GM19452 (cell line): Measurements from ENCODE around the gene SBDS.

Experiments used
- ATAC-seq: cut with Tn5 transposase; IDR thresholded peaks from one replicate; pipeline ENCODE4 v1.9.1; 2021; ENCODE audit not compliant: unreplicated experiment

The SBDS gene

DNA sequence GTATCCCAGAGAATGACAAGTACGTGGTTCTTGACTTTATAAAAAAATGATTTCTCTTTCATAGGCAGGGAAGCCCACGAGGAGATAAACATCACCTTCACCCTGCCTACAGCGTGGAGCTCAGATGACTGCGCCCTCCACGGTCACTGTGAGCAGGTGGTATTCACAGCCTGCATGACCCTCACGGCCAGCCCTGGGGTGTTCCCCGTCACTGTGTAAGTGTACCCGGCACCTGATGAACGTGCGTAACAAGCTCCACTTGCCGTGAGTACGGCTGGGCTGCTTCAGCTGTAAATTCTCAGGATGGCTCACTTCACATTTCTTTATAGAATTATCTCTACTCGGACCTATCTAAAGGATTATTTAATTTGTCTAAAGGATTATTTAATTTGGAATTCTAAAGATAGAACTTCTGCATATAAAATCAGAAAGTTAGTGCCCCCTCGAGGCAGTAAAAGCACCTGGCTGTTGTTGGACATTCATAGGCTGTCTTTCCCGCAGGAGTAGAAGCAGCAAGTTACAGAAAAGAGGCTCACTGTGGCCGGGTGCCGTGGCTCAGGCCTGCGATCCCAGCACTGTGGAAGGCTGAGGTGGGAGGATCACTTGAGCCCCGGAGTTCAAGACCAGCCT lies 46.8 kb downstream of the SBDS start:
- no peak for ATAC-seq

- ATAC-seq = no peak
These were observed 48.8 kb downstream of the SBDS start for GRCh38 chr7:66946545-66946944.

DNA sequence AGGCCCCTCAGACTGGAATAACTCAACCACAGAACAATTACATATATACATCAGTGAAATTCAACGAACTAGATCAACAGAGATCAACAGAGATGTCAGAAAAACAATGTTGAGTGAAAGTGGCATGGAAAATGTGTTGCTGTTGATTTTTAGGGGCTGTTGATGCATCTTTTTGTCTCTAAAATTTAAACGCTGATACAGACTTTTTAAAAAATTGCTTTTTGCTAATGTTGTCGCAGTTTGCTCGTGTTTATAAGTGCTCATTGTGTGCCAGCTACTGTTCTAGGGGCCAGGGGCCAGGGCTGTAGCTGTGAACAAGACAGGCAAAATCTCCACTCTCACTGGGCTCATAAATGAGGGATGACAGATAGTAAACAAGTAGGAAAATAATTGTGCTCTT lies 56.1 kb downstream of the SBDS start:
- ATAC-seq = no peak

DNA sequence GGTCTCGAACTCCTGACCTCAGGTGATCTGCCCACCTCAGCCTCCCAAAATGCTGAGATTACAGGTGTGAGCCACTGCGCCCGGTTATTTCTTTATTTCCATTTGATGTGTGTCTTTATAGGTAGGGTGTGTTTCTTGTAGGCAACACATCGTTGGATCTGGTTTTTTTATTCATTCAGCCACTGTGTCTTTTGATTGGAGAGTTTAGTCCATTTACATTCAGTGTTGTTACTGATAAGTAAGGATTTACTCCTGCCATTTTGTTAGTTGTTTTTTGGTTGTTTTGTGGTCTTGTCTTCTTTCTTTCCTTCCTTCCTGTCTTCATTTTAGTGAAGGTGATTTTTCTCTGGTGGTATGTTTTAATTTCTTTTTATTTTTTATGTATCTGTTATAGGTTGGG lies 57.4 kb downstream of the SBDS start:
- no peak for ATAC-seq
